ENCODE results near the gene ITPR2.

DNA sequence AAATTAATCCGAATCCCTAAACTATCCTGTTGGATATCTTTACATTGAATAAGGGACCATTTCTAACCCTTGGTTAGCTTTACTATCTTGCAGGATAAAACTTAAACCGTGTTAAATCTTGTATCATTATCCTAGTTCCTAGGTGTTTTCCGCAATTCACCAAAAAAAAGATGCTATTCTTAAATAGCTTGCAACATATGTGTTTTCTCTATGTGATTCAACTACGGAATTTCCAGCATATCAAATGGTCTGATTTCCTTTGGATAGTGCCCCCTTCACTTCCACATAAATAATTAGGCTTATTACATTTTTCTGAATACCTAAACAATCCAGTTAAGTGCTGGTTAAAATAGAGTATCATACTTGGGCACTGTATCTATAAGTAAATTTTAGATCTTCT, 130.3 kb downstream of the ITPR2 start:
- TF ChIP-seq POLR2AphosphoS5 (IDR thresholded peaks at IDR 0.05; ENCODE audit: low read depth, low read length), result no peak
- TF ChIP-seq POLR2A (IDR thresholded peaks at IDR 0.05; ENCODE audit: low read depth, low read length), result no peak
- TF ChIP-seq TAF1 (IDR thresholded peaks at IDR 0.05; ENCODE audit: borderline replicate concordance, low read depth, low read length), result no peak

All from GM12892 (cell line).